ENCODE measurements around the gene PDZD2.

The PDZD2 gene

DNA sequence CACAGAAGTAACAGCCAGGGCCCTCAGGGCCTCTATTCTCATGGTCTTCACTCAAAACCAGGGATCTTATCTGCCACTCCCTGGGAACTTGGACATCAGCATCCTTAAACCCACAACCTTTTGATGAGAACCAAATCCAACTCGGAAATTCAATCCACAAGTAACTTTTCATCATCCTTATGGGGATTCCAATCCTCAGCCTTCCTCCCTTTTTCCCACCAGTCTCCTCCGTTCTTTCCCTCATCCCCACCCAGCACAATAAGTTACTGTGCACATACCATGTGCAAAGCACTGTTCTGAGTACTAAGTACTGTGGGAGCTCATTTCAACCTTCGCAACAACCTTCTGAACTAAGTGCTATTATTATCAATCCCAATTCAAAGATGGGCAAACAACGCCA, 518.1 kb downstream of the PDZD2 start:
- no peak for DNase-seq

DNA sequence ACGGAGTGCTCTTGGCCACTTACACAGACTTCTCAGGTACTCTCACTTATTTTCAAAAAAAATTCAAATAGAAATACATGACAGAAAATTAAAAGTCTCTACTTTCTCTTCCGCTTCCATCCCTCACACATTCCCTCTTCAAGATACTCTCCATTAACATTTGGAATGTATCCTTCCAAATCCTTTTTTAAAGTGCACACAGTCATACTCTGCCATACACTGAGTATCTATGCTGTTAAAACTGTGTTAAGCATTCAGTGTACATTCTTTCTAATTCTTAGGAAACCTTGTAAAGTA, 519.7 kb downstream of the PDZD2 start:
- DNase-seq, result no peak

DNA sequence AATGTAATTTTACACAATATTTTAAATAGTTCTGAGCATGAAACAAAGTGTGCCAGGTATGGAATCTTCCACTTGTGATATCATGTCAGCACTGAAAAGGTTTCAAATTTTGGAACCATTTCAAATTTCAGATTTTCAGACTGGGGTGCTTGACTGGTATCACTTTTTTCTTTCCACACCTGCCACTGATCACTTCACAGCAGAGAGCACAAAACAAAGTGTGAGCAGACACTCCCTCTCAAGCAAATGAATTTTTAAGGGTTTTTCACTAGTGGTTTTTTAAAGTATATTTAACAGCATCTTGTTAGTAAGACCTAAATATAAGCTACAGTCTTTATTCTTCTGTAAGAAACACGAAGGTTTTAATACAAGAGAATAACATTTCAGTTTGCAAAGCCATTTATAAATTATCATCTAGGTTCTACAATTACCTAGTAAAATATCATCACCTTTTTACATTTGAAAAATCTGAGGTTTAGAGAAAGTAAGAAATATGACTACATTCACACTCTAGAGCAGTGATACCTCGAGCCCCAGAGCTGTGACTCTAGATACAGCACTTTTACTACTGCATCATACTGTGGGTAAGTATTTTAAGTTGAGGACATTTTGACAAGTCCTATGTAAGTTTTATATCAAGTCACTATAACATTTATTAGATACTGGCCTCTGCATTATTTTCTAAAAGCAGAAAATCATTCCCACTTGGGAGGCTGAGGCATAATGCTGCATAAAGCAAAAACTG, 520.6 kb downstream of the PDZD2 start:
- no peak for DNase-seq

DNA sequence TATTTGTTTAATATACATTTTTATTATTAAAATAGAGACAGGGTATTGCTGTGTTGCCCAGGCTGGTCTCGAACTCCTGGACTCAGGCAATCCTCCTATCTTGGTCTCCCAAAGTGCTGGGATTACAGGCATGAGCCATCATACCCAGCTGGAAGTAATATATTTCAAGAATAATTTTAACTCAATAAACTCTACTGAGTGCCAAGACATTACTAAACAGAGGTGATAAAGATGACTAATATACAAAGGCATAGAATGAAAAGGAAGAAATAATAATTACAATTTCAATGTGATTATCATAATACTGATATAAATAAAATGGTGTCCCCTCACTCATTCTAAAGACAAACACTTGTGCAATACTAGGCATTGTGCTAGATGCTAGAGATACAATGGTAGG, 521.3 kb downstream of the PDZD2 start:
- DNase-seq, result no peak

Measured in islet precursor cell (in vitro differentiated cells).